K562 (cell line): ENCODE data around the gene PHTF2. TPM values are rescaled to one million over a fixed set of nuclear protein-coding genes. Genes with fewer than 3 reads are reported as not detected.
A peak's percentile ranks its signal among the peaks of the same experiment; 100 is the strongest.

Experiments used
- ARID2 ChIP-seq: fragments of 450-650 bp; IDR thresholded peaks from 2 replicates; pipeline ENCODE4 v1.6.1; 2017; ENCODE audit warnings: antibody characterized with exemption, mild to moderate bottlenecking
- CC2D1A ChIP-seq: fragments of 450-650 bp; IDR thresholded peaks from 2 replicates; pipeline ENCODE4 v1.6.1; 2017; ENCODE audit warnings: mild to moderate bottlenecking
- CTCFL ChIP-seq: IDR thresholded peaks from 2 replicates; pipeline ENCODE4 v1.6.1; 2011; ENCODE audit warnings: borderline replicate concordance, low read depth, mild to moderate bottlenecking, moderate library complexity, low read length; ENCODE audit not compliant: insufficient read depth, poor library complexity, severe bottlenecking
- DMBX1 ChIP-seq: fragments of 250-450 bp; sonication (Bioruptor Pico); IDR thresholded peaks from 2 replicates; pipeline ENCODE4 v1.8.0; 2022; ENCODE audit warnings: inconsistent platforms, mild to moderate bottlenecking, moderate library complexity, borderline replicate concordance
- E2F4 ChIP-seq: sonication (generic); formaldehyde crosslinking; IDR thresholded peaks from 2 replicates; pipeline ENCODE4 v1.8.0; 2022; ENCODE audit warnings: mild to moderate bottlenecking, low read depth, missing genetic modification reagents
- ETV1 ChIP-seq: fragments of 450-650 bp; conservative IDR thresholded peaks from 2 replicates; pipeline ENCODE4 v1.6.1; 2016; ENCODE audit warnings: missing genetic modification characterization, control low read depth, low read depth, missing compliant biosample characterization
- MLX ChIP-seq, 2 experiments: fragments of 450-650 bp in 1 of 2; sonication (generic) in 1 of 2; formaldehyde crosslinking; conservative IDR thresholded peaks; 2 replicates each; pipeline versions ENCODE4 v1.4.0 to v1.8.1; 2020 to 2022; ENCODE audit warnings: mild to moderate bottlenecking in 1 of 2, missing genetic modification reagents in 1 of 2
- NELFE ChIP-seq: IDR thresholded peaks from 2 replicates; pipeline ENCODE4 v1.6.1; 2011; ENCODE audit warnings: mild to moderate bottlenecking; ENCODE audit not compliant: insufficient read depth, insufficient read length
- NFE2L1 ChIP-seq: fragments of 450-650 bp; IDR thresholded peaks from 2 replicates; pipeline ENCODE4 v1.6.1; 2016; ENCODE audit warnings: missing genetic modification characterization, low read depth, mild to moderate bottlenecking, missing compliant biosample characterization, moderate library complexity, borderline replicate concordance
- SMARCE1 ChIP-seq: fragments of 450-650 bp; IDR thresholded peaks from 2 replicates; pipeline ENCODE4 v1.7.1; 2016; ENCODE audit warnings: mild to moderate bottlenecking
- TBP ChIP-seq: optimal IDR thresholded peaks from 2 replicates; pipeline ENCODE3; 2011; ENCODE audit warnings: low read depth, low read length, improper control_type of control experiment
- XRCC4 ChIP-seq: IDR thresholded peaks from one replicate; pipeline ENCODE4 v1.6.1; 2011; ENCODE audit not compliant: insufficient read depth, insufficient read length; ENCODE audit errors: extremely low read depth
- ZBTB11 ChIP-seq, 3 experiments: fragments of 200-800 bp in 1 of 3; fragments of 250-450 bp in 1 of 3; fragments of 450-650 bp in 1 of 3; sonication (Bioruptor Pico) in 1 of 3; sonication (Bioruptor generic) in 1 of 3; formaldehyde crosslinking in 1 of 3; IDR thresholded peaks; 2 replicates each; pipeline versions ENCODE4 v1.6.1 to v1.8.0; 2016 to 2022; ENCODE audit warnings: mild to moderate bottlenecking in 2 of 3, missing genetic modification characterization in 2 of 3, missing compliant biosample characterization in 1 of 3, moderate library complexity in 1 of 3
- ZBTB7A ChIP-seq: IDR thresholded peaks from 2 replicates; pipeline ENCODE4 v1.6.1; 2011; ENCODE audit warnings: low read depth, mild to moderate bottlenecking, low read length, moderate library complexity, borderline replicate concordance; ENCODE audit not compliant: control insufficient read depth
- ZBTB8A ChIP-seq: fragments of 450-650 bp; IDR thresholded peaks from 2 replicates; pipeline ENCODE4 v1.6.1; 2018; ENCODE audit warnings: mild to moderate bottlenecking, moderate library complexity; ENCODE audit not compliant: partially characterized antibody
- polyA plus RNA-seq, 8 experiments: library from polyadenylated mRNA; depleted of rRNA in 4 of 8; stranded (reverse) in 5 of 8; unstranded in 3 of 8; fragments of >200 nt; fragmentation: Nextera tagmentation in 2 of 8; fragmentation: Illumina TruSeq in 1 of 8; extraction: Ambion mirVana in 2 of 8; extraction: Trizol in 1 of 8; gene quantifications; 2 replicates each; pipeline versions ENCODE4 v1.2.1 to v1.2.3, GENCODE V29; 2011 to 2014; ENCODE audit warnings: inconsistent platforms in 1 of 8, missing spikeins in 1 of 8
- total RNA-seq, 7 experiments: library from RNA; depleted of rRNA in 6 of 7; stranded (reverse); fragments of >200 nt in 6 of 7; fragmentation: Illumina TruSeq in 2 of 7; extraction: Trizol in 2 of 7; gene quantifications; 2 replicates each; pipeline versions ENCODE4 v1.2.1 to v1.2.3, GENCODE V29; 2011 to 2021; ENCODE audit warnings: low replicate concordance in 1 of 7
- TF ChIP-seq, protein P1 (sequence below): fragments of 450-650 bp; formaldehyde crosslinking; conservative IDR thresholded peaks from 2 replicates; pipeline ENCODE4 v1.4.0; 2022; ENCODE audit warnings: mild to moderate bottlenecking, missing genetic modification characterization

The PHTF2 gene
- total and polyA plus RNA-seq, 9 of the 15 experiments (the other 6 are each of a cell fraction or from before 2014, with no cell fraction given): 17.9 to 43.6 (median 25.4) TPM

DNA sequence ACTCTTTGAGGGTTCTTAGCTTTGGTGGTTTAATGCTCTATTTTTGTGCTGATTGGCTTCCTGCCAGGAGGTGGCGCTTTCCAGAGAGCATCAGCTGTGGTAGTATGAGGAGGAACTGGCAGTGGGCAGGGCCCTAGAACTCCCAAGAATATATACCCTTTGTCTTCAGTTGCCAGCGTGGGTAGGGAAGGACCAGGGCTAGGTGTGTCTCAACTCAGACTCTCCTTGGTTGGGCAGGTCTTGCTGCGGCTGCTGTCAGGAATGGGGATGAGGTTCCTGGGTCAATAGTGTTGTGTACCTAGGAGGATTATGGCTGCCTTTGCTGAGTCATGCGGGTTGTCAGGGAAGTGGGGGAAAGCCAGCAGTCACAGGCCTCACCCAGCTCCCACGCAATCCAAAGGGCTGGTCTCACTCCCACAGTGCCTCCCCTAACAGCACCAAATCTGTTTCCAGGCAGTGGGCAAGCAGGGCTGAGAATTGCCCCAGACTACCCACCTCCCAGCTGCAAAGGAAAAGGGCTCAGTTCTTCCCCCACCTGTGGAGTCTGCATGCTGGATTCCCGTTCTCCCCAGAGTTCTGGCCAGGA is 191.5 kb downstream of the PHTF2 start (continued):
- TF ChIP-seq ZBTB8A: no peak
- TF ChIP-seq CTCFL: no peak
- no peak for TF ChIP-seq XRCC4
- no peak for TF ChIP-seq ZBTB7A
- no peak for TF ChIP-seq TBP
- TF ChIP-seq ZBTB11 (CRISPR knock-in tag; IDR thresholded peaks at IDR 0.05): peak in 1 of 3 experiments; percentile 66; a peak in 2 of 6 replicates
- TF ChIP-seq, protein P1, sequence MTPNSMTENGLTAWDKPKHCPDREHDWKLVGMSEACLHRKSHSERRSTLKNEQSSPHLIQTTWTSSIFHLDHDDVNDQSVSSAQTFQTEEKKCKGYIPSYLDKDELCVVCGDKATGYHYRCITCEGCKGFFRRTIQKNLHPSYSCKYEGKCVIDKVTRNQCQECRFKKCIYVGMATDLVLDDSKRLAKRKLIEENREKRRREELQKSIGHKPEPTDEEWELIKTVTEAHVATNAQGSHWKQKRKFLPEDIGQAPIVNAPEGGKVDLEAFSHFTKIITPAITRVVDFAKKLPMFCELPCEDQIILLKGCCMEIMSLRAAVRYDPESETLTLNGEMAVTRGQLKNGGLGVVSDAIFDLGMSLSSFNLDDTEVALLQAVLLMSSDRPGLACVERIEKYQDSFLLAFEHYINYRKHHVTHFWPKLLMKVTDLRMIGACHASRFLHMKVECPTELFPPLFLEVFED: peak; percentile 73
- peak; percentile 56 for TF ChIP-seq CC2D1A
- TF ChIP-seq NFE2L1 (tag): peak; percentile 75
- no peak for TF ChIP-seq E2F4 (CRISPR knock-in tag)
- peak; percentile 9; the same call in 1 of the 2 replicates for TF ChIP-seq ETV1 (tag)
- no peak for TF ChIP-seq NELFE
- TF ChIP-seq ARID2: no peak
- no peak for TF ChIP-seq MLX (CRISPR knock-in tag; conservative IDR thresholded peaks at IDR 0.05)
- peak; percentile 82; the same call in 1 of the 2 replicates for TF ChIP-seq DMBX1 (CRISPR knock-in tag)
- TF ChIP-seq SMARCE1: peak; percentile 85
